Measurements from ENCODE around the gene FIG4.

GRCh38 chr6:109759098-109759955 is 68.2 kb downstream of the FIG4 start:
- TF ChIP-seq CTCF (IDR thresholded peaks at IDR 0.05; ENCODE audit: low read depth, low read length, poor library complexity, severe bottlenecking) (no peak), EZH2phosphoT487 (IDR thresholded peaks at IDR 0.05; ENCODE audit: borderline replicate concordance, low read length) (no peak)
